Activated CD4-positive, alpha-beta T cell treated with anti-CD3 and anti-CD28 coated beads for 48 hours (primary cell): ENCODE data around the gene ABHD16B.
A peak's percentile ranks its signal among the peaks of the same experiment; 100 is the strongest.
"Not testable (repeated sequence)": the region's sequence is repeated elsewhere in the genome, so short reads cannot be mapped to it uniquely, and the experiment has no call there.

Source experiments
- DNase-seq: peaks from one replicate; pipeline ENCODE4 v3.0.0-alpha.2; 2020

The ABHD16B gene

GRCh38 chr20:63835021-63835858 lies 26.1 kb upstream of the ABHD16B start:
- DNase-seq, result no peak

DNA sequence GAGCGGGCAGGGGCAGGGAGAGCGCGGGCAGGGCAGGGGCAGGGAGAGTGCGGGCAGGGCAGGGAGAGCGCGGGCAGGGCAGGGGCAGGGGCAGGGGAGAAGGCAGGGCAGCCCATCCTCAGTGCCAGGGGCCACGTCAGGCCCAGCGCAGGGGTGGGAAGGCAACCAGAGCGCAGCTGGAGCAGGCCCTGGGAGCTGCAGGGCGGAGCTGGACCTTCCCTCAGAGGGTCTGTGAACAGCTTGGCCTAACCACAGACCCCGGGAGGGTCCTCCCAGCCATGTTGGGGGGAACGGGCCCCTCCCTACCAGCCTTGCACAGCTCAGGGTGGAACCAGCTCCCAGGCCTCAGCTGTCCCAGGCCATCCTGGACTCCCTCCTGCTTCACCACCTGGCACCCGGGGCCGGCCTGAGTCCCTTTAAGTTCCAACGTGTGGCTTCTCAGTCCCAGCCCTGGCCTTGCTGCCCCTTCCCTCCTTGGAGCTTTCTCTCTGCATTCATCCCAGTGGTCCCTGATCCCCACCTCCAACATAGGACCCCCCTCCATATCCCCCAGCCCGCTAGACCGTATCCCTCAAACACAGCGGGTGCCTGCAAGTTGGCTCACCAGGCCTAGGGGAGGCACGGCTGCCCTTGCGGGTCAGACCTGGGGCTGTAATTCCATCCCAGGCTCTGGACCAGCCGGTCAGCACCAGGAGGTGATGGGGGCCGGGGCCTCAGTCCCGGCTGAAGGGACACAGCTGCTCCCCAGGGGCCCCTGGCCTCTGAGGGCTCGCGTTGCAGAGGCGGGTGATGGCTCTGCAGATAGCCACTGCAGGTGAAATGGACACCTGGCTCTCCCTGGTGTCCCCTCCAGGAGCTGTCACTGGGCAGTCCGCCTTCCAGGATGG lies 24.6 kb upstream of the ABHD16B start:
- no peak for DNase-seq

DNA sequence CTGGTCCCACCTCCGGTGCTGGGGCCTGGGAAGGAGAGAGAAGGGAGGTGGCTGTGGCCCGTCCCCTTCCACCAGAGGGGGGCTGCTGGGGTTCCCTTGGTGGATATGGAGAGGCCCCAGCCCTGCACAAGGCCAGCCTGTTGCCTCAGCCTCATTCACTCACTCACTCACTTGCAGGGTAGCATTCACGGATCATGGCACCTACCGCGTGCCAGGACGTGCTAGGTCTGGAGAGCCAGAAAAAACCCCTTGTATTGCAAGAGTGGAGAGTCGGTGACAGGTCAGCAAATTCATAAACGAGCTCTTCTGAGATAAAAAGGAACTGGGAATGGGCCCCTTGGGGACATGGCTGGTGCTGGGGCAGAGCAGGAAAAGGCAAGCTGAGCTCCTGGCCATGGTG lies 23.8 kb upstream of the ABHD16B start:
- no peak for DNase-seq

GRCh38 chr20:63839620-63840019 lies 21.7 kb upstream of the ABHD16B start:
- no peak for DNase-seq

DNA sequence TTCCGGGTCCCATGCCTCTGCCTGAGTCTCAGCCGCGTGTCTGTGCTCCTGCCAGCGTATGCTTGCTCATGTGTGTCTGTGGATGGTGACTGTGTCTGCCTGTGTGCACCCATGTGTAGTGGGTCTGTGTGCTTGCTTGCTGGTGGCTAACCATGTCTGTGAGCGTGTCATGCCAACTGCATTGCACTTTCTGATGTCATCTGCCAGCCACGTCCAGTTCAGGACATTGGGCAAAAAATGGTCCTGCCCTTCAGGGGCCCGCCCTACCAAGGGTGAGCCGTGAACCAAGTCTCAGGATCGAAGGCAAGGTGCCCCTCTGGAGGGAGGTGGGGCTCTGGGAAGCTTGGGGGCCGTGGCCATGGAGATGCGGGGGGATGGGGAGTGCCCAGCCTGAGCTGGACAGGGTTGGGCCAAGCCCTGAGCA lies 20.9 kb upstream of the ABHD16B start:
- no peak for DNase-seq

GRCh38 chr20:63842258-63842657 lies 19.0 kb upstream of the ABHD16B start:
- DNase-seq, result no peak

GRCh38 chr20:63843222-63843621 lies 18.1 kb upstream of the ABHD16B start:
- DNase-seq, result no peak

DNA sequence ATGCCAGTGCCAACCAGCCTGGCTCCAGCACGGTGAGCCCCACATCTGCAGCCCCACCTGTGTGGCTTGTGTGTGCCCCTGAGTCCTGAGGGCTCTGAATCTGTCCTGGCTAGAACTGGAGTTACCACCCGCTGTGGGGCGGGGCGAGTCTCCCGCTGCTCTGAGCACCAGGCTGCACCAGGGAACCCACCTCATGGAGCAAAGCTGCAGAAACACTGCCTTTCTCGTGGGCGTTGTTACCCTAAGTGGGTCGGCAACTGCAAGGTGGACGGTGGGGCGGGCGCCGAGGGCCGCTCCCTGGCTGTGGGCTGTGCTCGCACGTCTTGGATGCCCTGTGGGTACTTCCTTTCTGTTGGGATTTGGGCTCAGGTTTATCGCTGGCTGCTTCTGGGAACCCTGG lies 17.5 kb upstream of the ABHD16B start:
- no peak for DNase-seq

- DNase-seq, result no peak
Observed at GRCh38 chr20:63844511-63844991, 16.7 kb upstream of the ABHD16B start.

DNA sequence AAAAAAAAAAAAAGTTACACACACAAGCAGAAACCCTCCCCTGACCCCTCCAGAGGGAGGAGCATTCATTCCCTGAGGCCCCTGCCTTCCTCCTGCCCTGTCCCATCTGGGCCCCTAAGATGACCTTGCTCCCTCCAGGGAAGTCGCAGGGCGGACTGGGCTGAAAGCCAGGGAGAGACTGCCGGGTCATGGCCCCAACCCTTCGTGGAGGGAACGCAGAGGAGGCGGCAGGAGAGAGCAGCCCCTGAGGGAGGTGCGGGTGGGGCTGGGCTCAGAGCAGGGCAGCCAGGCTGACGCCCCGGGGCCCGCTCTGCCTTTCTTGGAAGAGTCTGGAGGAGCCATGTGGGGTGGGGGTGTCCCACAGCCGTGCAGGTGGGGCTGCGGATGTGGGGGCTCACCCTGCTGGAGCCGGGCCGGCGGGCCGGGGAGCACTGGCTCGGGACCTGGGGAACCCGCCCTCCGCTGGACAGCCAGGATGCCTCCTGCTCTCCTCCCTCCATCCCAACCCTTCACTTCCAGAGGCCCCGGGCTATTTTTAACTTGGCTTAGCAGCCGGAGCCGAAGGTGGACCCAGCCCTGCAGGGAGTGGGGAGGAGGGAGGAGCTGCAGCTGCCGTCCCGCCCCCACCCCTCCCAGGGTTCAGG lies 15.0 kb upstream of the ABHD16B start:
- no peak for DNase-seq

GRCh38 chr20:63846888-63847236 lies 14.4 kb upstream of the ABHD16B start:
- no peak for DNase-seq

GRCh38 chr20:63847237-63848002 lies 13.9 kb upstream of the ABHD16B start:
- DNase-seq, result no peak

DNA sequence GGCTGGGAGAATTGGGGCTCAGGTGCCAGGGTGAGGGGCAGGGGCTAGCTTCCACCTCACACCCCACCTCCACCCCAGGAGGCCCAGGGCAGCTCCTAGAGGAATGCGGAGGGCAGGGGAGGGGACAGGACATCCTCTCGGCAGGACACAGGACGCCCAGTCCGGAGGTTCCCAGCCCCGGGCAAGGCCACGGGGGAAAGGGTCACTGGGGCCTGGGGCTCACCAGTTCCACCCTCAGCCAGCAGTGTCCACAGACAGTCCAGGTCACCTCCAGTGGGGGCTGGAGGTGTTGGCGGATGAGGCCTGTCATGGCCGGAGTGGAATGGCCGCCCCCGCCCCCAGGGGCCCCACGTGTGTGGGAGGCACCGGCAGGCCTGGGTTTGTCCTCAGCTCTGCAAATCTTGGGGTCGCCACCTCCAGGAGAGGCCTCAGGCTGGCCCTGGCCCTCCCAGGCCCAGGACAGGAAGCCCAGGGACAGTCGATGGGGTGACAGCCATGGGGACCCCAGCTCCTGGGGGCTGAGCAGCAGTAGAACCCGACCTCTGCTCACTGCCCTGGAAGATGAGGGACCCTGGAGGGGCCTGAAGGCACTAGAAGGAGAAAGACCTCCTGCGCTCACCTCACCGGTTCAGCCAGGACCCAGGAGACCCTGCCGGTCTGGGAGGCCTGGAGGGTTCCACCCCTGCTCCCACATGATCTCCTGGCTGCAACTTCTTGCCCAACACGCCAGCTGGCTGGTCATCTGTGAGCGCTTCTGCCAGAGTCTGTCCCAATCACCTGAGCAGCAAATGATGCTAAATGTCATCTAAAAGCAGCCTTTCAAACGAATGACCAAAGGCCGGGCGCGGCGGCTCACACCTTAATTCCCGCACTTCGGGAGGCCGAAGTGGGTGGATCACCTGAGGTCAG lies 13.0 kb upstream of the ABHD16B start:
- DNase-seq, result no peak

DNA sequence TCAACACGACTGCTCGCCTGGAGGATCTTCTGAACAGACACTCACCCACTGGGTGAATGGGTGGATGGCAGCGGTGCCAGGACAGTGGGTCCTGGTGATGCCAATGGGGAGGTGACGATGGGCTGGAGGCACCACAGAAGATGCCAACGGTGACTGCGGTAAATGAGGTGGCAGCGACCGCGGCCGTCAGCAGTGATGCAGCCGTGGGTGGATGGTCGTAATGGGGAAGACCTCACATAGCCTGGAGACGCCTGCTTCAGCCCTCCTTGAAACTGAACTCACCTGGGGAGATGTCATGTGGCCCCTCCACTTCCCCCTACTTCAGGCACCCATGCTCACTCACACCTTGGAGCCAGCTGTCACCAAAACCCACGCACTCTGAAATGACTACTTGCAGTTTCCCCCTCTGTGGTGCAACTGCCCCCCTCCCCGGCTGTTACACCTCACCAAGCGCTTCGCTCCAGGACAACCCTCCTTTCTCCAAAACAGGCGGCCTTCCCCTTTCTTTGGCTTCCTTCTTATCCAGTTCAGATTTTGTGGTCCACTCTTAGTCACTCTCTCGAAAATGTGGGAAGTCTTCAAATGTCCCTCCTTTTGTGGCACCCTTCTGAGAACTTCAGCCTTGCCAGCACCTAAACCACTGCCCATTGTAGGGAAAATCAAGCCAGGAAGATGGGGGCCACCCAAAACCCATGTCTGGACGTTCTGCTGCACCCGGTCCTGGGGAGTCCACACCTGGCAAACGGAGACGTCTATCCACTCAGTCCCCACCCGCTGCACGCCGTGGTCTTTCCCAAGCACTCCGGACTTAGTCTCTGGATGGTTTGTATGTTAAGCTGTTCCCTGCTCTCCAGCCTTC lies 10.4 kb upstream of the ABHD16B start:
- DNase-seq, result peak; percentile 77

GRCh38 chr20:63851548-63851943 lies 9.8 kb upstream of the ABHD16B start:
- not testable (repeated sequence) for DNase-seq

DNA sequence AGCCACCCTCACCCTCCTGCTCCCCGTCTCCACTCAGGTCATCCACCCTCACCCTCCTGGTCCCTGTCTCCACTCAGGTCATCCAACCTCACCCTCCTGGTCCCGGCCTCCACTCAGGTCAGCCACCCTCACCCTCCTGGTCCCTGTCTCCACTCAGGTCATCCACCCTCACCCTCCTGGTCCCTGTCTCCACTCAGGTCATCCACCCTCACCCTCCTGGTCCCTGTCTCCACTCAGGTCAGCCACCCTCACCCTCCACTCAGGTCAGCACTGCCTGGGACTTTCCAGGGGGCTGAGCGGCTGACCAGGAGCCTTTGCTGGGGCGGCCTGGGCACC lies 7.6 kb upstream of the ABHD16B start:
- DNase-seq, result not testable (repeated sequence)

GRCh38 chr20:63854069-63854765 lies 7.1 kb upstream of the ABHD16B start:
- no peak for DNase-seq

GRCh38 chr20:63854766-63855362 lies 6.4 kb upstream of the ABHD16B start:
- DNase-seq, result no peak

- DNase-seq, result no peak
Observed at GRCh38 chr20:63855363-63856097, 5.8 kb upstream of the ABHD16B start.
